Peyer's patch (tissue), 4 donors: ENCODE data around the gene NPIPA2.
"Not testable (repeated sequence)": the region's sequence is repeated elsewhere in the genome, so short reads cannot be mapped to it uniquely, and the experiment has no call there.

Experiments used
- POLR2A ChIP-seq, 2 donors: fragments of 450-650 bp; IDR thresholded peaks; one replicate each; pipeline ENCODE4 v1.5.1; 2017; ENCODE audit warnings: antibody characterized with exemption in 2 of 2, mild to moderate bottlenecking in 2 of 2, moderate library complexity in 2 of 2
- TF ChIP-seq, protein P1 (sequence below), 6 experiments: fragments of 450-650 bp in 4 of 6; fragments of 200-600 bp in 2 of 6; sonication (generic) in 1 of 6; IDR thresholded peaks; one replicate each; pipeline ENCODE4 v1.5.1; 2017 to 2019; ENCODE audit warnings: antibody characterized with exemption in 6 of 6, mild to moderate bottlenecking in 3 of 6, moderate library complexity in 1 of 6

DNA sequence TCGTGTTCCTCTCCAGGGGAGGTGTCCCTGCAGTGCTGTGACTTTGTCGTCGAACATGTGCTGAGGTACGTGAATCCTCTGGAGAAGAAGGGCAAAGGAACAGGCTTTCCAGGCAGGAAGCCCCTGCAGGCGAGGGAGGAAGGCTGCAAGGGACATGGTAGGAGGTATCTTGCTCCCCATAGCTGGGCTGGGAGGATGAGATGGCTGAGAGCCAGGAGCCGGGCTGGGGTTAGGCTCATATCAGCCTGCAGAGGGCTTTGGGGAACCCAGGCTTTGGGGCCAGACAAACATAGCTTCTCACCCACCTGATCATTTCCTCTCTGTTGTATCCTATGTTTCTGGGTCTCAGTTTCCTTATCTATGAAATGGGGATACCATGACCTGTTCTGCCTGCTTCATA is 34.4 kb downstream of the NPIPA2 start:
- TF ChIP-seq, protein P1, sequence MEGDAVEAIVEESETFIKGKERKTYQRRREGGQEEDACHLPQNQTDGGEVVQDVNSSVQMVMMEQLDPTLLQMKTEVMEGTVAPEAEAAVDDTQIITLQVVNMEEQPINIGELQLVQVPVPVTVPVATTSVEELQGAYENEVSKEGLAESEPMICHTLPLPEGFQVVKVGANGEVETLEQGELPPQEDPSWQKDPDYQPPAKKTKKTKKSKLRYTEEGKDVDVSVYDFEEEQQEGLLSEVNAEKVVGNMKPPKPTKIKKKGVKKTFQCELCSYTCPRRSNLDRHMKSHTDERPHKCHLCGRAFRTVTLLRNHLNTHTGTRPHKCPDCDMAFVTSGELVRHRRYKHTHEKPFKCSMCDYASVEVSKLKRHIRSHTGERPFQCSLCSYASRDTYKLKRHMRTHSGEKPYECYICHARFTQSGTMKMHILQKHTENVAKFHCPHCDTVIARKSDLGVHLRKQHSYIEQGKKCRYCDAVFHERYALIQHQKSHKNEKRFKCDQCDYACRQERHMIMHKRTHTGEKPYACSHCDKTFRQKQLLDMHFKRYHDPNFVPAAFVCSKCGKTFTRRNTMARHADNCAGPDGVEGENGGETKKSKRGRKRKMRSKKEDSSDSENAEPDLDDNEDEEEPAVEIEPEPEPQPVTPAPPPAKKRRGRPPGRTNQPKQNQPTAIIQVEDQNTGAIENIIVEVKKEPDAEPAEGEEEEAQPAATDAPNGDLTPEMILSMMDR (IDR thresholded peaks at IDR 0.05) = not testable (repeated sequence)
- TF ChIP-seq POLR2A (IDR thresholded peaks at IDR 0.05) = not testable (repeated sequence)
